Mesothelial cell of epicardium (in vitro differentiated cells): ENCODE data around the gene MYO15B. TPM values are rescaled to one million over a fixed set of nuclear protein-coding genes. Genes with fewer than 3 reads are reported as not detected.
A peak's percentile ranks its signal among the peaks of the same experiment; 100 is the strongest.

Experiments used
- DNase-seq, 2 experiments: peaks; one replicate each; pipeline ENCODE4 v3.0.0; 2021; ENCODE audit warnings: low spot score in 2 of 2; ENCODE audit not compliant: unreplicated experiment in 2 of 2
- H3K27ac Mint-ChIP-seq: 2 replicates; pipeline ENCODE4 v1.8.0; 2021; ENCODE audit warnings: mixed read lengths
- H3K27me3 Mint-ChIP-seq: 2 replicates; pipeline ENCODE4 v1.8.0; 2021; ENCODE audit warnings: low read depth, mixed read lengths
- H3K36me3 Mint-ChIP-seq: 2 replicates; pipeline ENCODE4 v1.8.0; 2021; ENCODE audit warnings: mixed read lengths
- H3K4me1 Mint-ChIP-seq: 2 replicates; pipeline ENCODE4 v1.8.0; 2021; ENCODE audit warnings: mixed read lengths
- H3K4me3 Mint-ChIP-seq: 2 replicates; pipeline ENCODE4 v1.8.0; 2021; ENCODE audit warnings: mild to moderate bottlenecking, moderate library complexity, mixed read lengths
- H3K9me3 Mint-ChIP-seq: 2 replicates; pipeline ENCODE4 v1.8.0; 2021; ENCODE audit warnings: mixed read lengths
- CTCF ChIP-seq: fragments of 200-600 bp; sonication (generic); IDR thresholded peaks from one replicate; pipeline ENCODE4 v1.5.0; 2021; ENCODE audit warnings: antibody characterized with exemption; ENCODE audit not compliant: unreplicated experiment
- total RNA-seq: library from RNA; stranded (reverse); gene quantifications from 3 replicates; pipeline ENCODE4 v1.2.1, GENCODE V29; 2021

Gene MYO15B
- total RNA-seq, 1 donor from 2014 or later, result 281 TPM

- H3K27me3 Mint-ChIP-seq, result no peaks in the 10 kb centered on the region
- peak; percentile 67 to 93 for DNase-seq
- H3K36me3 Mint-ChIP-seq, result no peaks in the 10 kb centered on the region
- H3K27ac Mint-ChIP-seq, result peak within 1 kb of the TSS; percentile 82
- peak; percentile 89 for TF ChIP-seq CTCF
- H3K9me3 Mint-ChIP-seq, result no peaks in the 10 kb centered on the region
- peak within 1 kb of the TSS; percentile 50 for H3K4me3 Mint-ChIP-seq
- H3K4me1 Mint-ChIP-seq, result peaks cover 21% of the 10 kb centered on the region
Measured at GRCh38 chr17:75632863-75633485, 45.4 kb downstream of the MYO15B start, which contains the start of gene SMIM5. Gene SMIM5, plus strand, starts transcription at chr17:75633434. Its CDS starts 6,768 bp downstream, at chr17:75640202.

- H3K9me3 Mint-ChIP-seq, result no peaks in the 10 kb centered on the region
- peak; percentile 66 to 91 for DNase-seq
- H3K27me3 Mint-ChIP-seq, result no peaks in the 10 kb centered on the region
- H3K4me1 Mint-ChIP-seq, result peaks cover 21% of the 10 kb centered on the region
- H3K36me3 Mint-ChIP-seq, result no peaks in the 10 kb centered on the region
- H3K27ac Mint-ChIP-seq, result peak overlapping the region; percentile 82
- peak overlapping the region; percentile 50 for H3K4me3 Mint-ChIP-seq
- peak; percentile 45 for TF ChIP-seq CTCF
Measured at GRCh38 chr17:75633486-75634375, 46.1 kb downstream of the MYO15B start.

- Mint-ChIP-seq H3K36me3 (no peaks in the 10 kb centered on the region), H3K27ac (no peak overlapping the region), H3K27me3 (no peaks in the 10 kb centered on the region), H3K4me1 (peaks cover 21% of the 10 kb centered on the region), H3K9me3 (no peaks in the 10 kb centered on the region), H3K4me3 (no peak overlapping the region)
- no peak for TF ChIP-seq CTCF
- DNase-seq, result no peak
Measured at GRCh38 chr17:75634376-75634740, 46.8 kb downstream of the MYO15B start.

GRCh38 chr17:75634754-75635609 lies 47.4 kb downstream of the MYO15B start:
- Mint-ChIP-seq H3K9me3 (no peaks in the 10 kb centered on the region), H3K27ac (no peak overlapping the region), H3K4me1 (peaks cover 23% of the 10 kb centered on the region), H3K36me3 (no peaks in the 10 kb centered on the region), H3K27me3 (no peaks in the 10 kb centered on the region), H3K4me3 (no peak overlapping the region)
- no peak for TF ChIP-seq CTCF
- no peak for DNase-seq

GRCh38 chr17:75635610-75636202 lies 48.1 kb downstream of the MYO15B start:
- Mint-ChIP-seq H3K27ac (no peak overlapping the region), H3K4me3 (no peak overlapping the region), H3K4me1 (peaks cover 27% of the 10 kb centered on the region), H3K9me3 (no peaks in the 10 kb centered on the region), H3K27me3 (no peaks in the 10 kb centered on the region), H3K36me3 (no peaks in the 10 kb centered on the region)
- no peak for DNase-seq
- no peak for TF ChIP-seq CTCF
